GM19455 (cell line): Measurements from ENCODE around the gene MRPL40.
"Not testable (repeated sequence)": the region's sequence is repeated elsewhere in the genome, so short reads cannot be mapped to it uniquely, and the experiment has no call there.

Experiments
- ATAC-seq: cut with Tn5 transposase; IDR thresholded peaks from one replicate; pipeline ENCODE4 v1.9.1; 2021; ENCODE audit not compliant: unreplicated experiment

Gene MRPL40

GRCh38 chr22:19406846-19407245 is 25.5 kb upstream of the MRPL40 start:
- ATAC-seq = no peak

GRCh38 chr22:19407649-19408606 is 24.4 kb upstream of the MRPL40 start:
- no peak for ATAC-seq

GRCh38 chr22:19410941-19411689 is 21.2 kb upstream of the MRPL40 start:
- no peak for ATAC-seq

- ATAC-seq = no peak
These were observed 20.7 kb upstream of the MRPL40 start for GRCh38 chr22:19411690-19412045.

- no peak for ATAC-seq
These were observed 19.9 kb upstream of the MRPL40 start for GRCh38 chr22:19412478-19412877.

- ATAC-seq = no peak
These were observed 19.4 kb upstream of the MRPL40 start for GRCh38 chr22:19412923-19413322.

- no peak for ATAC-seq
These were observed 13.3 kb upstream of the MRPL40 start for GRCh38 chr22:19419086-19419463.

- no peak for ATAC-seq
These were observed 12.7 kb upstream of the MRPL40 start for GRCh38 chr22:19419464-19420178.

- ATAC-seq = no peak
These were observed 12.0 kb upstream of the MRPL40 start for GRCh38 chr22:19420321-19420720.

- ATAC-seq = no peak
These were observed 9.7 kb upstream of the MRPL40 start for GRCh38 chr22:19422440-19423301.

- ATAC-seq = no peak
These were observed 8.2 kb upstream of the MRPL40 start for GRCh38 chr22:19424186-19424500.

GRCh38 chr22:19429950-19430889 is 2.1 kb upstream of the MRPL40 start:
- no peak for ATAC-seq

- ATAC-seq = no peak
These were observed 1.3 kb upstream of the MRPL40 start for GRCh38 chr22:19430890-19431541.

- peak; percentile 47 for ATAC-seq
These were observed 654 bp upstream of the MRPL40 start, which contains the start of gene HIRA for GRCh38 chr22:19431649-19432132. Gene HIRA, minus strand, starts transcription at chr22:19431733. Its CDS starts 257 bp downstream, at chr22:19431476.

GRCh38 chr22:19434401-19434800 is 2.1 kb downstream of the MRPL40 start:
- ATAC-seq = no peak

- no peak for ATAC-seq
These were observed 2.7 kb downstream of the MRPL40 start for GRCh38 chr22:19434829-19435580.

GRCh38 chr22:19436444-19437161 is 4.3 kb downstream of the MRPL40 start:
- ATAC-seq = not testable (repeated sequence)
